AG20443 (cell line): ENCODE results near the gene TSEN54.

Source experiments
- DNase-seq: peaks from one replicate; pipeline ENCODE4 v3.0.0; 2012; ENCODE audit warnings: low spot score, mixed read lengths

The TSEN54 gene

GRCh38 chr17:75565618-75566017 lies 49.3 kb downstream of the TSEN54 start:
- no peak for DNase-seq

GRCh38 chr17:75566416-75566815 lies 50.1 kb downstream of the TSEN54 start:
- DNase-seq = no peak

DNA sequence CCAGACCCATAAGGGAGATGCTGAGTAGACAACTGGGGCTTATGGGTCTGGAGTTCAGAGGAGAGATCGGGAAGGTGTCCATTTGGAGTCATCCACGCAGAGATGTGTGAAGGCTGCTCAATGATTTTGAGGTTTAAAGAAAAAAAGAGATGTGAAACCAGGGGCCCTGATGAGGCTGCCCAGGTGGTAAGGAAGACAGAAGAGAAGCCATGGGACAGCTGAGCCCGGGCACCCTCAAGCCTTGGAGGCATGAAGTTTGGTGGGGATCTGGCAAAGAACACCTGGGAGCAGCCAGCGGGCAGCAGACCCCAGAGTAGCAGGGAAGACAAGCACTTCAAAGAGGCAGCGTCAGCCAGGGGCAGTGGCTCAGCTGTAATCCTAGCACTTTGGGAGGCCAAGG lies 50.5 kb downstream of the TSEN54 start:
- no peak for DNase-seq

GRCh38 chr17:75568412-75569255 lies 52.3 kb downstream of the TSEN54 start:
- no peak for DNase-seq

DNA sequence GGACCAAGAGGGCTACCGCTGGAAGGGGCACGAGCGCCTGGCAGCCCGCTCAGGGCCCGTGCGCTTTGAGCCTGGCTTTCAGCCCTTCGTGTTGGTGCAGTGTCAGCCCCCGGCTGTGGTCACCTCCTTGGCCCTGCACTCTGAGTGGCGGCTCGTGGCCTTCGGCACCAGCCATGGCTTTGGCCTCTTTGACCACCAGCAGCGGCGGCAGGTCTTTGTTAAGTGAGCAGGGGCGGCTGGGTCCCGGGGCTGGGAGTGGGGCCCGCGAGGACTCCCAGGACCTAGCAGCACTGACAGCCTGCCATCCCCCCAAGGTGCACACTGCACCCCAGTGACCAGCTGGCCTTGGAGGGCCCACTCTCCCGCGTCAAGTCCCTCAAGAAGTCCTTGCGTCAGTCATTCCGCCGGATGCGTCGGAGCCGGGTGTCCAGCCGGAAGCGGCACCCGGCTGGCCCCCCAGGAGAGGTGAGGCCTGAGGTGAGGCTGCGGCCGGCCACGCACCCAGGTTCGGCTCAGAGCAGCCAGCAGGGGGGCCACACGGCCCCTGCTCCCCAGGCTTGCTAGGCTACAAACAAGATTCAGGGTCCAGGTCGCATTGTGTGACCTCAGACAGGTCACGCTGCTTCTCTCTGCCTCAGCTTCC lies 53.8 kb downstream of the TSEN54 start:
- no peak for DNase-seq

- DNase-seq = no peak
These were observed 54.4 kb downstream of the TSEN54 start for GRCh38 chr17:75570772-75571171.

GRCh38 chr17:75571197-75571884 lies 55.0 kb downstream of the TSEN54 start:
- no peak for DNase-seq

- DNase-seq = no peak
These were observed 55.5 kb downstream of the TSEN54 start for GRCh38 chr17:75571885-75572215.

GRCh38 chr17:75572713-75573539 lies 56.6 kb downstream of the TSEN54 start:
- DNase-seq = no peak

- no peak for DNase-seq
These were observed 57.2 kb downstream of the TSEN54 start for GRCh38 chr17:75573540-75573957.

DNA sequence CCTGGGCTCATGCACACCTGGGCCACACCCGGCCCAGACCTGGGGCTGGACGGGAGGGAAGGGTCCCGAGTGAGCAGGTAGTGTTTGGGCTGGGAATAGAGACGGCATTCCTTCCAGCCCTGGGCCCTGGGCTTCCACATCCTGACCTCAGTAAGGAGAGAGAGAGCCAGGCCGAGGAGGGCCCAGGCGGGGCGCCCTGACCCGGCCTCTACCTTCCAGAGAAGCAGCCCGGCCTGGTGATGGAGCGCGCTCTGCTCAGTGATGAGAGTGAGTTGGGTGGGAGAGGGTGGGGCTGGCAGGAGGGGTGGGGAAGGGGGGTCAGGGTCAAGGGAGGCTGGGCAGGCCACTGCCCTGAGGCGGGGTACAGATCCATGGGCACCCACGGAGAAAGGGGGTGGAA lies 57.7 kb downstream of the TSEN54 start:
- no peak for DNase-seq
